Large intestine (tissue), 3 donors: ENCODE measurements around the gene RSRC1. TPM values are rescaled to one million over a fixed set of nuclear protein-coding genes. Genes with fewer than 3 reads are reported as not detected.

Source experiments
- DNase-seq, 2 donors: peaks; one replicate each; pipeline versions ENCODE4 v3.0.0 to v3.0.0-alpha.2; 2013
- H3K27ac ChIP-seq: one replicate; pipeline ENCODE4 v1.5.1; 2013; ENCODE audit warnings: low read length
- H3K27me3 ChIP-seq: 2 replicates; pipeline ENCODE4 v1.6.1; 2013; ENCODE audit warnings: low read length; ENCODE audit not compliant: control insufficient read depth, insufficient read depth
- H3K36me3 ChIP-seq: 2 replicates; pipeline ENCODE4 v1.6.1; 2013; ENCODE audit warnings: low read length; ENCODE audit not compliant: control insufficient read depth, insufficient read depth
- H3K4me1 ChIP-seq: one replicate; pipeline ENCODE4 v1.6.1; 2013; ENCODE audit warnings: low read length; ENCODE audit not compliant: control insufficient read depth, insufficient read depth
- H3K4me3 ChIP-seq: one replicate; pipeline ENCODE4 v1.5.1; 2013; ENCODE audit warnings: low read length
- H3K9me3 ChIP-seq: one replicate; pipeline ENCODE4 v1.6.1; 2013; ENCODE audit warnings: mild to moderate bottlenecking, low read depth, low read length, moderate library complexity; ENCODE audit not compliant: control insufficient read depth
- WGBS: methylation state at CpG from one replicate; pipeline ENCODE4 v1.1.5; 2013; ENCODE audit warnings: low lambda C conversion rate; ENCODE audit not compliant: insufficient coverage; 5-methylcytosine and 5-hydroxymethylcytosine counted together
- polyA plus RNA-seq: library from polyadenylated mRNA; unstranded; fragments of 120-200 nt; gene quantifications from one replicate; pipeline ENCODE4 v1.2.1, GENCODE V29; 2013

The RSRC1 gene
- polyA plus RNA-seq, 1 donor: 22.4 TPM

DNA sequence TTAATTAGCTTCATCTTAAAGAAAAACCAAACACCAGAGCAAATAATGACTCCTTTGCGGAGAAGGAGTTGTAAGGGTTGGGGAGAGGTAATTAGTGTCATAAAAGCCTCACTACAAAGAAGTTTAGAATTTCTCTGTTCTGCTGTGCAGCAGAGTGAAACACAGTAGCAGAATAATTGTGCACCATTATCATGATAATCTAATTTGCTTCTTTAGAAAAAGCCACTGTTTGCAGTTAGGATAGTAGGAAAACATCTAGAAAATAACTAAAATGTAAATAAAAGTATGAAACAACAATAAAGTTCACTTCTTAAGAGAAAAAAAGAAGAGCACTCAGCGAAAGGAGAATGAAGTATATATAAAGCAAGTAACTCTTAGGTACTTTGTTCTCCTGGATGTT lies 9.2 kb upstream of the RSRC1 start:
- Histone ChIP-seq H3K4me3 (no peak overlapping the region), H3K9me3 (peaks cover 11% of the 10 kb centered on the region), H3K4me1 (peaks cover 22% of the 10 kb centered on the region), H3K36me3 (no peaks in the 10 kb centered on the region), H3K27ac (no peak overlapping the region), H3K27me3 (peaks cover 96% of the 10 kb centered on the region)
- no peak for DNase-seq
- 0% methylated on average over 1 of the region's 2 CpGs for WGBS

DNA sequence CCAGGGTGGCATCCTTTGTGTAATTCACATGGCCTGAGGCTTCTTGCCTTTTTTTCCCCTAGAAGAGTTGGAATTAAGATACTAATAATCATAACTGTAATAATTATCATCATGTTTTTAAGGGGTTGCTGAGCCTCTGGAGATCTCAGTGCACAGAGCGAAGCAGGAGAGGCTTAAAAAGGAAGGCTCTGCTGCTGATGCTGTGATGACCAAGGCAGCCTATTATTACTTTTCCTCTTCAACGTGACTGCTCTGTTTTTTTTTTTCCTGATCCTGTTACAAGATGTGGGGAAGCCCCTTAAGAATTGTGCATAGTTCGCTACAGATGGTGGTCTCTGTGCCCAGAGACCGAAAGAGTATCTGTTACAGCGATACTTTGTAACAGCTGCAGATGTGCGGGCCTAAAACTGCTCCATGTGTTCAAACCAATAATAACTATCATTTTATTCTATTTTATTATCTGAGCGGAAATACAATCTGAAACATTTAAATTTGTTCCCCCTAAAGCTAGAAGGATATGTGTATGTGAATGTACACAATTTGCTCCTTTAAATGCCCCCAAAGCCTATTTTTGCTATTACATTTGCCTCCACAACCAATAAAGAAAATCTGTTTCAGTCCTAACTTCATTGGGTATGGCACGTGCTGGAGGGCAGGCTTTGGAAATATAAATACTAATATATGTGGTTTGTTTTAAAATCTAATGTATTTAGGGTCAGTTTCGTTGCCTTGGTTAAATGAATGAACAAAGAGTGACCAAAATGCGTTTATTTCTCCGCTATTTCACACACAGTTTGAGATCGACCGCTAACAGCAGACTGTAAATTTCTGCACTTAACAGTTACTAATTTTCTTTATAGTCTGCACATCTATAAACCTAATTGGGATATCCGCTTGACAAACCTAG lies 8.3 kb upstream of the RSRC1 start:
- DNase-seq: no peak
- Histone ChIP-seq H3K27ac (no peak overlapping the region), H3K4me1 (peaks cover 27% of the 10 kb centered on the region), H3K27me3 (peaks cover 96% of the 10 kb centered on the region), H3K9me3 (peaks cover 11% of the 10 kb centered on the region), H3K4me3 (no peak overlapping the region), H3K36me3 (no peaks in the 10 kb centered on the region)
- 6% methylated on average over 2 of the region's 14 CpGs for WGBS

DNA sequence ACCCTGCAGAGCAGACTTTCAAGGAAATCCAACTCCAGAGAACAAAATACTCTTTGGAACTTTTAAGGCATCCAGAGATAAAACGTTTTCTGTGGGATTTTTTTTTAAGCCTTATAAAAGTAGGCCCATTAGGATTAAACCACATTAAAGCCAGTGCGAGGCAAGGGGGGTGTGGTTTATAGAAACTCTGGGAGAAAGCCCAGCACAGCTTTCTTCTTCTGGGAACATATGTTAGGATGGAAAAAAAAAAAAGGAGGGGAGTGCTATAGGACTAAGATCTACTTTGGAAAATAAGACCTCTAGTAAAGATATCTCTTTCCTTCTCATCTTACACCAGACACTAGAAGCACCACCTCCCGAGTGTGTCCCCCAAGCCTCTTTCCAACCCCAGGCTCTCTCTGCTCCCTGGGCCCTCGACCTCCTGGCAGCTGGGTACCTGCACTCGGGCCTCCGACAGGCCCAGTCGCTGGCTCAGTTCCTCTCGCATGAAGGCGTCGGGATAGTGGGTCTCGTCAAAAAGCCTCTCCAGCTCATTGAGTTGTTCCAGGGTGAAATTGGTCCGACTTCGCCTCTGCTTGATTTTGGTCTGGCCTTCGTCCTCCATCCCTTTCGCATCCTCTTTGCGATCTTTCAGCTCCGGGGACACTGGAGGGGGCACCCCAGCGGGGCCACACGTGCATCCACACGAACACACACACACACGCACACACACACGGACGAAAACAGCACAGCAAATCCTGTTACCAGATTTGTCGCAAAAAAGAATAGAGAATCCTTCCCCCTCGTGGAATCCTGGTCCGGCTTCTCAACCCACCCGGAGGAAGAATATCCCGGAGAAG lies 7.4 kb upstream of the RSRC1 start:
- peaks cover 32% of the 10 kb centered on the region for H3K4me1 ChIP-seq
- DNase-seq: no peak
- H3K4me3 ChIP-seq: no peak overlapping the region
- peaks cover 97% of the 10 kb centered on the region for H3K27me3 ChIP-seq
- no peak overlapping the region for H3K27ac ChIP-seq
- H3K36me3 ChIP-seq: no peaks in the 10 kb centered on the region
- WGBS: 0% methylated on average over 1 of the region's 28 CpGs
- peaks cover 15% of the 10 kb centered on the region for H3K9me3 ChIP-seq

DNA sequence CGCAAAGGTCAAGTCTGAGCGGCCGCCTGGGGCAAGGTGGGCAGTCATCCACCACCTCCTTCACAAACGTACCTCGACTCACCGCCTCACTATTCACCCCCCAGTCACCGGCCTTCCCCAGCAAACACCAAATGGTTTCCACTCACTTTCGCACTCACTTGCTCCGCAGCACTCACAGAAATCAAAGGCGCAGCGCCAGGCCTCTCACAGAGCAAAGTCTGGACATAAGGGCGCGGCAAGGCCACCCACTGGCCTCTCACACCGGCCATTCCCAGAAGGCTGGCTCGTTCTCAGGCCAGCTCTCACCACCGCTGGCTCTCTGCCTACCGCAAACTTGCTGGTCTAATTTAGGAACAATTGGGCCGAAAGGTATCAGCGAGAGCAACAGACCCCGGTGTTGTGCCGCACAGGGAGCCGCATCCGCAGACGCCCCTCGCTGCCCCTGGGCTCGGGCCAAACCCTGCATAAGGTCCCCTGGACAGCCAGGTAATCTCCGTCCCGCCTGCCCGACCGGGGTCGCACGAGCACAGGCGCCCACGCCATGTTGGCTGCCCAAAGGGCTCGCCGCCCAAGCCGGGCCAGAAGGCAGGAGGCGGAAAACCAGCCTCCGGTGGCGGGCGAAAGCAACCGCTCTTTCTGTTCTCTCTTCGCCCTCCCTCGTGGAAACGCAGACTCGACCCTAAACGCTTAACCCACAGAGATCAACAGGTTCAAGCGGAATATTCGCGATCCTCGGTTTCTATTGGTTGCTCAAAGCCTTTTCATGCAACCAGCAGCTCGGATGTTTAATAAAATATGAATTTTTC lies 6.6 kb upstream of the RSRC1 start:
- Histone ChIP-seq H3K36me3 (no peaks in the 10 kb centered on the region), H3K9me3 (peaks cover 15% of the 10 kb centered on the region), H3K4me3 (no peak overlapping the region), H3K4me1 (peaks cover 28% of the 10 kb centered on the region), H3K27me3 (peaks cover 96% of the 10 kb centered on the region), H3K27ac (no peak overlapping the region)
- DNase-seq: peak; percentile 44 to 67
- 0% methylated on average over 1 of the region's 52 CpGs for WGBS

DNA sequence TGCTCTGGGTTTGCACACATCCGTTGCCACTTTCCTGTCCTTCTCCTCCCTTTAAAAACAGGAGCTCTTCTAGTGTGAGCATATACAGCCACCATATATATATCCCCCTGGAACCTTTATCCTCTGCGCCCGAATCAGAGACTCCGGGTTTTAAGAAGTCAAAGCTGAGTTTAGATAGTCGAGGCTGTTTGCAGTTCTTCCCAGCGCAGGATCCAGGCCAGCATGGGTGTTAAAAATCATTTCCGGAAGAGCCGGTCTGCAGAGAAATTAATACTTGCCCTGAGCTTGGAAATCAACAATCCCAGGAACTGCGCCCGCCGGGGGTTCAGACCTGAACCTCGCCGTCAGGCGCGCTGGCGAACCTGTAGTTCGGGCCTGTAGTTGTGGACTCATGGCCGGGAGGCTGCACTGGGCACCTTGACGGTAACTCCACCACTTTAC lies 6.0 kb upstream of the RSRC1 start:
- no peak overlapping the region for H3K27ac ChIP-seq
- peaks cover 28% of the 10 kb centered on the region for H3K4me1 ChIP-seq
- no peaks in the 10 kb centered on the region for H3K36me3 ChIP-seq
- H3K27me3 ChIP-seq: peaks cover 96% of the 10 kb centered on the region
- no peak overlapping the region for H3K4me3 ChIP-seq
- WGBS: no CpG with 5 or more reads among the region's 19 CpGs
- H3K9me3 ChIP-seq: peaks cover 15% of the 10 kb centered on the region
- DNase-seq: peak in 1 of 2 donors; percentile 20

DNA sequence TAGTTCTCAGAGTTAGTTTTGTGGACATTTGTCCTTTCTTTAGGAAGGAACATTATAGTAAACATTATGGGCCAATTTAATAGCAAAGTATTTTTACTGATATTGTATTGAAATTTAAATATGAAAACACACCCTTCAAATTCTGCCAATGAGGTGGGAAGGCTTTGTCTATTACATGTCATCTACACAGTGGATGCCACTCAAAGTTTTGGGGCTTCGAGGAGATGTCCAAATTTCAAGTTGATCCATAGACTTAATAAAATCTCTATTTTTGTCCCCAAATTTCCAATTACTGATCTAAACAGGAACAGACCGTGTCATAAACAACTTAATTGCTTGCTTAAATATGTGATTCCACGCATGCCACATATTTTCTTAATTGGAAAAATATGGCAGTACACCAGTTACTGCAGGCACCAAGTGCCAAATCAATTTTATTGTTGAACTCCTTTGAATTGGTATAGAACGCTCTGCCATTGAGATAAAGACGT lies 5.4 kb upstream of the RSRC1 start:
- Histone ChIP-seq H3K4me1 (peaks cover 30% of the 10 kb centered on the region), H3K27me3 (peaks cover 96% of the 10 kb centered on the region), H3K27ac (no peak overlapping the region), H3K4me3 (no peak overlapping the region), H3K9me3 (peaks cover 15% of the 10 kb centered on the region), H3K36me3 (no peaks in the 10 kb centered on the region)
- peak in 1 of 2 donors; percentile 14 for DNase-seq
- WGBS: 0% methylated on average over 1 of the region's 5 CpGs

DNA sequence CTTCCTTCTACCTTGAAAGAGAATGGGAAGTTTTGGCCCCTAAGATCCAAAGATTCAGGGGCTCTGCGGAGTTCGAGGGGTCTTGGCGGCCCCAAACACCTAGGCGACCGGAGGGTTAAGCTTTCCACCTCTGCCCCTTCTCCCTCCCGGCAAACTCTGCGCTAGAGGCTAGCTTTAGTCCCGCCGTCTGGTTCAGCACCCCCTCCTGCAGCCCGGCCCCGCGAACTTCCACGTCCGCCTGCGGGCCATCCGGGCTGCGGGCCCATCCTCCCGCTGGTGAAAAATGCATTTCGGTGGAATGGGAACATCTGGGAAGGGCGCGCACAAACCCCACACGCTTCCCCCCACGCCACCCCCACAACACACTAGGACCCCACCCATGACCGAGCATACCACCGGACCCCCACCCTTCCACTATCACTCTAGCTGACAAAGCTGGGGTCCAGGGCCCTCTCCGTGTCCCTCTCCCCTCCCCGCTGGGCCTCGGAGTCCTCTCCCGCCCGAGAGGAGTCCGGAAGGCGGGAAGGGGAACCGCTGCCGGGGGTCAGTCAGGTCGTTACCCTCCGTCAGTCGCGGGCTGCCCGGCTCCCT lies 4.7 kb upstream of the RSRC1 start:
- H3K36me3 ChIP-seq: no peaks in the 10 kb centered on the region
- no peak overlapping the region for H3K4me3 ChIP-seq
- H3K4me1 ChIP-seq: peaks cover 31% of the 10 kb centered on the region
- WGBS: no CpG with 5 or more reads among the region's 39 CpGs
- H3K27ac ChIP-seq: no peak overlapping the region
- peak in 1 of 2 donors; percentile 32 for DNase-seq
- peaks cover 15% of the 10 kb centered on the region for H3K9me3 ChIP-seq
- peaks cover 92% of the 10 kb centered on the region for H3K27me3 ChIP-seq

DNA sequence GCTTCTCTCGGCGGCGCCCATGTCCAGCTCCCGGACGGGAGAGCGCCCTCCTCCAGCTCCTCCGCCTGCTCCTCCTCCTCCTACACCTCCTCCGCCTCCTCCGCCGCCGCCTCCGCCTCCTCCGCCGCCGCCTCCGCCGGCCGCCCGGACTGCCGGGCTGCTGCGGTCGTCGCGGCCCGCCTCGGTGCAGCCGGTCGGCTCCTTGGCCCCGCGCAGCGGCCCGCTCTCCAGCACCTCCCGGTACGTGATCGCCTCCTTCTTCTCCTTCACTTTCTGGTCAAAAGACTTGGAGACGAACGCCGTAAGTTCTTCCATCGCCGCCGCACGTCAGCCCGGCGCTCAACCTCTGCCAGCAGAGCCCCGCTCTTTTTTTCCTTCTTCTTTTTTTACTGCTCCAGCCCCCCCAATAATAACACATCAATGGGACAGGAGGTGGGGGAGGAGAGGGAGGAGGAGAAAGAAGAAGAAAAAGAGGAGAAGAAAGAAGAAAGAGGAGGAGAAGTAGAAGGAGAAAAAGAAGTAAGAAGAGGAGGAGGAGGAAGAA lies 4.1 kb upstream of the RSRC1 start:
- no peak overlapping the region for H3K27ac ChIP-seq
- DNase-seq: peak in 1 of 2 donors; percentile 30
- 0% methylated on average over 8 of the region's 45 CpGs for WGBS
- H3K36me3 ChIP-seq: no peaks in the 10 kb centered on the region
- H3K27me3 ChIP-seq: peaks cover 86% of the 10 kb centered on the region
- H3K4me1 ChIP-seq: peaks cover 31% of the 10 kb centered on the region
- H3K4me3 ChIP-seq: no peak overlapping the region
- H3K9me3 ChIP-seq: peaks cover 15% of the 10 kb centered on the region

DNA sequence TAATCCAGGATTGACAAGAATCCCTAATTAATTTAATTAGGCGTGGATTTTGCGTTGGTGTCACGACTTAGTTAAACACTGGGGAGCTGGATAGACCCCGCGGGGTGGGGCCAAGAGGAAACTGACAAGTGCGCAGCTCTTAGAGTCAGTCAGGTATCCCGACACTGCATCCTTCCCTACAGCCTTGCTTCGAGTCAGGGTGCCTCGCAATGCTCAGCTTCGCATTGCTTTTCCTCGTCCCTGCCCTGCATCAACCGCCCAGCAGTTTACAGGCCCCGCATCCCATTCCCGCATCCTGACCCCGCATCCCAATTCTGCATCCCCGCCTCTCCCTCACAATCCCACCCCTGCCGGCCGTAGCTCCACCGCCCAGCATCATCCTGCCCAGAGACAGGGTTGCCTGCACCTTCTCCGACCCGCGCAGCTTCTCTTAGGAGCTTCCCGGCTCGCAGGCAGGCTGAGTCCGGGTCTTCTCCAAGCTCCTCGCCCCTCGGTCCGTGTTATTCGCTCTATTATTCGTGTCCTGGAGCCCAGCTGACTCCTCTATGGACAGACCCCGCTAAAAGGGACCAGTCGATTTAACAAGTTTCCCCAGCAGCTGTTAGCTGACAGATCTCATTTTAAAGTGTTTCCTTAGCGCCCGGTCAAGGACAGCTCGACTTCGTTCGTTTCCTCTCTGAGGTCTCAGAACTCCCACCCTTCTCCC lies 3.0 kb upstream of the RSRC1 start:
- H3K4me3 ChIP-seq: no peak overlapping the region
- no peak overlapping the region for H3K27ac ChIP-seq
- DNase-seq: peak in 1 of 2 donors; percentile 39
- peaks cover 34% of the 10 kb centered on the region for H3K4me1 ChIP-seq
- H3K27me3 ChIP-seq: peaks cover 75% of the 10 kb centered on the region
- H3K36me3 ChIP-seq: no peaks in the 10 kb centered on the region
- H3K9me3 ChIP-seq: peaks cover 15% of the 10 kb centered on the region
- WGBS: 0% methylated on average over 1 of the region's 37 CpGs
